Measurements from ENCODE around the gene GUSB. TPM values are rescaled to one million over a fixed set of nuclear protein-coding genes. Genes with fewer than 3 reads are reported as not detected.

The GUSB gene
- total and polyA plus RNA-seq, 2 experiments from 2014 or later: 33.6 to 47.0 TPM

DNA sequence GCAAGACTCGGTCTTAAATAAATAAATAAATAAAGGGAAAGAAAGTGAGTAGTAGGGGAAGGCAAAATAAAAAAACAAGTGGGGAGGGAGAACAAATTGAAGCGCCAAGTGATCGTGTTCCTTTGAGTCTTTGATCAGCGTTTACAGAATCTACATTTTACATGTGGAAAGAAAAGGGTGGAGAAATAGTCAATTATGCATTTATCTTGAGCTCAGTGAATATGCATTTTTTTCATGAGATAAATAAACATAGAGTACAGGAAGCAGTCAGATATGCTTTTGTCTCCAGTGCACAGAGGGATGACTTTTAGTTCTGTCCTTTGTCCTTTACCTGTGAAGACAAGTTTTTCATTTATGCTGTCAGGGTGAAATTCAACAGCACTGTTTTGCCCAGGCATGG lies 6.1 kb upstream of the GUSB start (continued):
- TF ChIP-seq, protein P1, sequence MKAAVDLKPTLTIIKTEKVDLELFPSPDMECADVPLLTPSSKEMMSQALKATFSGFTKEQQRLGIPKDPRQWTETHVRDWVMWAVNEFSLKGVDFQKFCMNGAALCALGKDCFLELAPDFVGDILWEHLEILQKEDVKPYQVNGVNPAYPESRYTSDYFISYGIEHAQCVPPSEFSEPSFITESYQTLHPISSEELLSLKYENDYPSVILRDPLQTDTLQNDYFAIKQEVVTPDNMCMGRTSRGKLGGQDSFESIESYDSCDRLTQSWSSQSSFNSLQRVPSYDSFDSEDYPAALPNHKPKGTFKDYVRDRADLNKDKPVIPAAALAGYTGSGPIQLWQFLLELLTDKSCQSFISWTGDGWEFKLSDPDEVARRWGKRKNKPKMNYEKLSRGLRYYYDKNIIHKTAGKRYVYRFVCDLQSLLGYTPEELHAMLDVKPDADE (IDR thresholded peaks at IDR 0.05): no peak
- TF ChIP-seq JUNB (IDR thresholded peaks at IDR 0.05; ENCODE audit: unreplicated experiment) (no peak), NANOG (IDR thresholded peaks at IDR 0.05; ENCODE audit: borderline replicate concordance) (no peak), EZH2phosphoT487 (IDR thresholded peaks at IDR 0.05; ENCODE audit: unreplicated experiment) (no peak)
- TF ChIP-seq, protein P2, sequence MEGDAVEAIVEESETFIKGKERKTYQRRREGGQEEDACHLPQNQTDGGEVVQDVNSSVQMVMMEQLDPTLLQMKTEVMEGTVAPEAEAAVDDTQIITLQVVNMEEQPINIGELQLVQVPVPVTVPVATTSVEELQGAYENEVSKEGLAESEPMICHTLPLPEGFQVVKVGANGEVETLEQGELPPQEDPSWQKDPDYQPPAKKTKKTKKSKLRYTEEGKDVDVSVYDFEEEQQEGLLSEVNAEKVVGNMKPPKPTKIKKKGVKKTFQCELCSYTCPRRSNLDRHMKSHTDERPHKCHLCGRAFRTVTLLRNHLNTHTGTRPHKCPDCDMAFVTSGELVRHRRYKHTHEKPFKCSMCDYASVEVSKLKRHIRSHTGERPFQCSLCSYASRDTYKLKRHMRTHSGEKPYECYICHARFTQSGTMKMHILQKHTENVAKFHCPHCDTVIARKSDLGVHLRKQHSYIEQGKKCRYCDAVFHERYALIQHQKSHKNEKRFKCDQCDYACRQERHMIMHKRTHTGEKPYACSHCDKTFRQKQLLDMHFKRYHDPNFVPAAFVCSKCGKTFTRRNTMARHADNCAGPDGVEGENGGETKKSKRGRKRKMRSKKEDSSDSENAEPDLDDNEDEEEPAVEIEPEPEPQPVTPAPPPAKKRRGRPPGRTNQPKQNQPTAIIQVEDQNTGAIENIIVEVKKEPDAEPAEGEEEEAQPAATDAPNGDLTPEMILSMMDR (conservative IDR thresholded peaks at IDR 0.05; ENCODE audit: low read depth in 2 of 2): no peak

DNA sequence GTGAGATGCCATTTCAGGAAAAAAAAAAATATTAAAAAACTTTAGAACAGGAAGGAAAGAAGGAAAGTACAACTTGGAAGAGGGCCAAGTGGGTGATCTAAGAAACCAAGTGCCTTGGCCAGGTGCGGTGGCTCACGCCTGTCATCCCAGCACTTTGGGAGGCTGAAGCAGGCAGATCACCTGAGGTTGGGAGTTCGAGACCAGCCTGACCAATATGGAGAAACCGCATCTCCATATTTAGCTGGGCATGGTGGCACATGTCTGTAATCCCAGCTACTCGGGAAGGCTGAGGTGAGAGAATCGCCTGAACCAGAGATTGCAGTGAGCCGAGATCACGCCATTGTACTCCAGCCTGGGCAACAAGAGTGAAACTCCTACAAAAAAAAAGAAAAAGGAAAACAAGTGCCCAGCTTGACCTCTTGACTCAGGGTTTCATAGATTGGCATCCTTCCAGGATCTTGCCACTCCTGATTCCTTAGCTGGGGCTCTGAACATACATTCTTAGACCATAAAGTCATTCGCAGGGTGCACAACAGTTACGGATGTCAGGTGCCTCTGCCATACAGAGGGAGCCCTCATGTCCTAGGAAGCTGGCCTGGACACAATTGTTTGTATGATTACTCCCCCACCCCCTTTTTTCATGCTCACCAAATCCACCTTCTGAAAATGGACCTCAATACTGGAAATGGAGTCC lies 2.1 kb upstream of the GUSB start:
- H3K27ac Mint-ChIP-seq: no peak overlapping the region
- Histone ChIP-seq H3K79me2 (replicated peaks; ENCODE audit: insufficient read depth) (peaks cover 17% of the 10 kb centered on the region), H3K4me2 (no peak overlapping the region), H3K36me3 (ENCODE audit: insufficient read depth) (no peaks in the 10 kb centered on the region), H4K20me1 (replicated peaks; ENCODE audit: insufficient read depth) (peaks cover 3% of the 10 kb centered on the region; the same call in 1 of the 2 replicates), H2AFZ (no peak overlapping the region), H3K27me3 (ENCODE audit: insufficient read depth) (no peaks in the 10 kb centered on the region), H3K9me2 (ENCODE audit: insufficient read depth) (no peaks in the 10 kb centered on the region), H3F3A (replicated peaks; ENCODE audit: low read depth) (no peaks in the 10 kb centered on the region), H3K4me3 (no peak overlapping the region), H3K27ac (ENCODE audit: low read depth) (no peak overlapping the region), H3K4me1 (ENCODE audit: insufficient read depth) (no peaks in the 10 kb centered on the region)
- H3K27me3 Mint-ChIP-seq (ENCODE audit: insufficient read depth, low read depth, poor library complexity): peaks cover 10% of the 10 kb centered on the region
- H3K4me1 Mint-ChIP-seq: no peaks in the 10 kb centered on the region; the same call in 2 of the 3 replicates
- DNase-seq (ENCODE audit: low spot score) (no peak), ATAC-seq (no peak)
- H3K4me3 Mint-ChIP-seq: no peak overlapping the region
- peaks cover 6% of the 10 kb centered on the region for H3K36me3 Mint-ChIP-seq (ENCODE audit: low read depth)
- no peaks in the 10 kb centered on the region for H3K9me3 Mint-ChIP-seq
- TF ChIP-seq, protein P1 (IDR thresholded peaks at IDR 0.05): no peak
- TF ChIP-seq EZH2phosphoT487 (IDR thresholded peaks at IDR 0.05; ENCODE audit: unreplicated experiment) (no peak), STAT1 (IDR thresholded peaks at IDR 0.05; ENCODE audit: unreplicated experiment) (no peak), NANOG (IDR thresholded peaks at IDR 0.05; ENCODE audit: borderline replicate concordance) (no peak), POLR2AphosphoS5 (IDR thresholded peaks at IDR 0.05; ENCODE audit: low read depth) (no peak), JUNB (IDR thresholded peaks at IDR 0.05; ENCODE audit: unreplicated experiment) (no peak), ZNF114 (CRISPR knock-in tag; IDR thresholded peaks at IDR 0.05) (no peak), CREB1 (CRISPR knock-in tag; IDR thresholded peaks at IDR 0.05; ENCODE audit: low read depth) (no peak)
- TF ChIP-seq, protein P2 (conservative IDR thresholded peaks at IDR 0.05; ENCODE audit: low read depth in 2 of 2): no peak
- TF ChIP-seq, protein P3, sequence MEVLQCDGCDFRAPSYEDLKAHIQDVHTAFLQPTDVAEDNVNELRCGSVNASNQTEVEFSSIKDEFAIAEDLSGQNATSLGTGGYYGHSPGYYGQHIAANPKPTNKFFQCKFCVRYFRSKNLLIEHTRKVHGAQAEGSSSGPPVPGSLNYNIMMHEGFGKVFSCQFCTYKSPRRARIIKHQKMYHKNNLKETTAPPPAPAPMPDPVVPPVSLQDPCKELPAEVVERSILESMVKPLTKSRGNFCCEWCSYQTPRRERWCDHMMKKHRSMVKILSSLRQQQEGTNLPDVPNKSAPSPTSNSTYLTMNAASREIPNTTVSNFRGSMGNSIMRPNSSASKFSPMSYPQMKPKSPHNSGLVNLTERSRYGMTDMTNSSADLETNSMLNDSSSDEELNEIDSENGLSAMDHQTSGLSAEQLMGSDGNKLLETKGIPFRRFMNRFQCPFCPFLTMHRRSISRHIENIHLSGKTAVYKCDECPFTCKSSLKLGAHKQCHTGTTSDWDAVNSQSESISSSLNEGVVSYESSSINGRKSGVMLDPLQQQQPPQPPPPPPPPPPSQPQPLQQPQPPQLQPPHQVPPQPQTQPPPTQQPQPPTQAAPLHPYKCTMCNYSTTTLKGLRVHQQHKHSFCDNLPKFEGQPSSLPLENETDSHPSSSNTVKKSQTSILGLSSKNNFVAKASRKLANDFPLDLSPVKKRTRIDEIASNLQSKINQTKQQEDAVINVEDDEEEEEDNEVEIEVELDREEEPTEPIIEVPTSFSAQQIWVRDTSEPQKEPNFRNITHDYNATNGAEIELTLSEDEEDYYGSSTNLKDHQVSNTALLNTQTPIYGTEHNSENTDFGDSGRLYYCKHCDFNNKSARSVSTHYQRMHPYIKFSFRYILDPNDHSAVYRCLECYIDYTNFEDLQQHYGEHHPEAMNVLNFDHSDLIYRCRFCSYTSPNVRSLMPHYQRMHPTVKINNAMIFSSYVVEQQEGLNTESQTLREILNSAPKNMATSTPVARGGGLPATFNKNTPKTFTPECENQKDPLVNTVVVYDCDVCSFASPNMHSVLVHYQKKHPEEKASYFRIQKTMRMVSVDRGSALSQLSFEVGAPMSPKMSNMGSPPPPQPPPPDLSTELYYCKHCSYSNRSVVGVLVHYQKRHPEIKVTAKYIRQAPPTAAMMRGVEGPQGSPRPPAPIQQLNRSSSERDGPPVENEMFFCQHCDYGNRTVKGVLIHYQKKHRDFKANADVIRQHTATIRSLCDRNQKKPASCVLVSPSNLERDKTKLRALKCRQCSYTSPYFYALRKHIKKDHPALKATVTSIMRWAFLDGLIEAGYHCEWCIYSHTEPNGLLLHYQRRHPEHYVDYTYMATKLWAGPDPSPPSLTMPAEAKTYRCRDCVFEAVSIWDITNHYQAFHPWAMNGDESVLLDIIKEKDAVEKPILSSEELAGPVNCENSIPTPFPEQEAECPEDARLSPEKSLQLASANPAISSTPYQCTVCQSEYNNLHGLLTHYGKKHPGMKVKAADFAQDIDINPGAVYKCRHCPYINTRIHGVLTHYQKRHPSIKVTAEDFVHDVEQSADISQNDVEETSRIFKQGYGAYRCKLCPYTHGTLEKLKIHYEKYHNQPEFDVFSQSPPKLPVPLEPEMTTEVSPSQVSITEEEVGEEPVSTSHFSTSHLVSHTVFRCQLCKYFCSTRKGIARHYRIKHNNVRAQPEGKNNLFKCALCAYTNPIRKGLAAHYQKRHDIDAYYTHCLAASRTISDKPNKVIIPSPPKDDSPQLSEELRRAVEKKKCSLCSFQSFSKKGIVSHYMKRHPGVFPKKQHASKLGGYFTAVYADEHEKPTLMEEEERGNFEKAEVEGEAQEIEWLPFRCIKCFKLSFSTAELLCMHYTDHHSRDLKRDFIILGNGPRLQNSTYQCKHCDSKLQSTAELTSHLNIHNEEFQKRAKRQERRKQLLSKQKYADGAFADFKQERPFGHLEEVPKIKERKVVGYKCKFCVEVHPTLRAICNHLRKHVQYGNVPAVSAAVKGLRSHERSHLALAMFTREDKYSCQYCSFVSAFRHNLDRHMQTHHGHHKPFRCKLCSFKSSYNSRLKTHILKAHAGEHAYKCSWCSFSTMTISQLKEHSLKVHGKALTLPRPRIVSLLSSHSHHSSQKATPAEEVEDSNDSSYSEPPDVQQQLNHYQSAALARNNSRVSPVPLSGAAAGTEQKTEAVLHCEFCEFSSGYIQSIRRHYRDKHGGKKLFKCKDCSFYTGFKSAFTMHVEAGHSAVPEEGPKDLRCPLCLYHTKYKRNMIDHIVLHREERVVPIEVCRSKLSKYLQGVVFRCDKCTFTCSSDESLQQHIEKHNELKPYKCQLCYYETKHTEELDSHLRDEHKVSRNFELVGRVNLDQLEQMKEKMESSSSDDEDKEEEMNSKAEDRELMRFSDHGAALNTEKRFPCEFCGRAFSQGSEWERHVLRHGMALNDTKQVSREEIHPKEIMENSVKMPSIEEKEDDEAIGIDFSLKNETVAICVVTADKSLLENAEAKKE (CRISPR knock-in tag; IDR thresholded peaks at IDR 0.05): no peak

Data from GM23338 (cell line).